ENCODE results near the gene CCDC43. TPM values are rescaled to one million over a fixed set of nuclear protein-coding genes. Genes with fewer than 3 reads are reported as not detected.

The CCDC43 gene
- total and polyA plus RNA-seq, 9 of the 15 experiments (the other 6 are each of a cell fraction or from before 2014, with no cell fraction given): 11.7 to 42.3 (median 25.9) TPM

GRCh38 chr17:44722254-44722653 is 32.7 kb upstream of the CCDC43 start:
- WGBS (ENCODE audit: insufficient coverage, low coverage, missing lambda C conversion rate): 73% methylated on average over 5 of the region's 5 CpGs
- H2AFZ ChIP-seq (ENCODE audit: low read depth, low read length): no peak overlapping the region
- POLR2A ChIA-PET: interaction anchor here (1.1 kb wide), 1 partner anchor 9 kb away, joined by 3 read pairs; no protein-coding TSS in a partner anchor
- FAIRE-seq (no peak), ATAC-seq (no peak), DNase-seq (ENCODE audit: extremely low read depth in 1 of 4, low spot score in 3 of 4) (no peak)
- H3K9me3 ChIP-seq (replicated peaks; ENCODE audit: control insufficient read depth, insufficient read depth, low read depth, low read length): no peaks in the 10 kb centered on the region
- no peaks in the 10 kb centered on the region for H3K4me1 ChIP-seq (replicated peaks in 1 of 2; ENCODE audit: control insufficient read depth in 2 of 2, insufficient read depth in 2 of 2, low read length in 2 of 2)
- no peak overlapping the region for H3K9ac ChIP-seq (ENCODE audit: insufficient read depth in 1 of 2, low read depth in 2 of 2, low read length in 2 of 2)
- no peak overlapping the region for H3K27ac ChIP-seq (ENCODE audit: extremely low read depth, low read depth, low read length)
- peaks cover 69% of the 10 kb centered on the region; the same call in 2 of the 3 replicates for H3K36me3 ChIP-seq (ENCODE audit: control insufficient read depth, insufficient read depth, low read length)
- CTCF ChIA-PET (ENCODE audit: low intra/inter-chr PET ratio): no interaction called here
- in situ Hi-C loops (cut with MboI) (no loop called here), intact Hi-C loops (cut with micrococcal nuclease) (no loop called here)
- TF ChIP-seq ZNF551 (CRISPR knock-in tag; IDR thresholded peaks at IDR 0.05) (no peak), CXXC5 (CRISPR knock-in tag; IDR thresholded peaks at IDR 0.05) (no peak), ZNF717 (CRISPR knock-in tag; IDR thresholded peaks at IDR 0.05) (no peak), USF1 (CRISPR knock-in tag; IDR thresholded peaks at IDR 0.05) (no peak), ARID3B (CRISPR knock-in tag; IDR thresholded peaks at IDR 0.05; ENCODE audit: borderline replicate concordance) (no peak), ZNF324 (CRISPR knock-in tag; IDR thresholded peaks at IDR 0.05) (no peak)
- no peaks in the 10 kb centered on the region for H4K20me1 ChIP-seq (replicated peaks; ENCODE audit: control insufficient read depth, insufficient read depth, low read length)
- no peak overlapping the region for H3K4me2 ChIP-seq (ENCODE audit: insufficient read depth, low read length)
- BruUV-seq (replicated peaks): no TSS peak
- H3K4me3 ChIP-seq: no peak overlapping the region
- H3K79me2 ChIP-seq (ENCODE audit: control insufficient read depth, insufficient read depth, low read length): no peaks in the 10 kb centered on the region
- H3K9me1 ChIP-seq (ENCODE audit: control insufficient read depth, insufficient read depth, low read length): no peaks in the 10 kb centered on the region
- H3K27me3 ChIP-seq (ENCODE audit: control insufficient read depth in 2 of 2, insufficient read depth in 2 of 2, low read length in 2 of 2): no peaks in the 10 kb centered on the region
